Duodenal mucosa (tissue), 2 donors: ENCODE results near the gene ATOSB.
A peak's percentile ranks its signal among the peaks of the same experiment; 100 is the strongest.
"Not testable (repeated sequence)": the region's sequence is repeated elsewhere in the genome, so short reads cannot be mapped to it uniquely, and the experiment has no call there.

ENCODE experiments used
- H3K27ac ChIP-seq: one replicate; pipeline ENCODE4 v1.7.0; 2013; ENCODE audit warnings: low read depth, low read length
- H3K27me3 ChIP-seq, 2 donors: one replicate each; pipeline ENCODE4 v1.7.0; 2013; ENCODE audit warnings: low read length in 2 of 2, control low read depth in 1 of 2; ENCODE audit not compliant: insufficient read depth in 2 of 2, control insufficient read depth in 1 of 2
- H3K36me3 ChIP-seq, 2 donors: one replicate each; pipeline ENCODE4 v1.7.0; 2013; ENCODE audit warnings: low read length in 2 of 2, control low read depth in 1 of 2; ENCODE audit not compliant: insufficient read depth in 2 of 2, control insufficient read depth in 1 of 2
- H3K4me1 ChIP-seq, 2 donors: one replicate each; pipeline ENCODE4 v1.7.0; 2013; ENCODE audit warnings: low read length in 2 of 2, control low read depth in 1 of 2; ENCODE audit not compliant: insufficient read depth in 2 of 2, control insufficient read depth in 1 of 2
- H3K4me3 ChIP-seq, 2 donors: one replicate each; pipeline ENCODE4 v1.7.0; 2013; ENCODE audit warnings: low read length in 2 of 2, low read depth in 1 of 2
- H3K9ac ChIP-seq, 2 donors: one replicate each; pipeline ENCODE4 v1.7.0; 2013; ENCODE audit warnings: low read length in 2 of 2, low read depth in 1 of 2
- H3K9me3 ChIP-seq, 2 donors: one replicate each; pipeline ENCODE4 v1.7.0; 2013; ENCODE audit warnings: low read length in 2 of 2, control low read depth in 1 of 2; ENCODE audit not compliant: control insufficient read depth in 1 of 2

ATOSB gene

GRCh38 chr9:35115680-35116538 is at the start of gene ATOSB:
TSS of gene ATOSB (minus strand) at chr9:35115862. CDS start at chr9:35108274, 7,588 bp downstream.
- peaks cover 37 to 39% of the 10 kb centered on the region in 2 donors for H3K4me1 ChIP-seq
- no peaks in the 10 kb centered on the region for H3K36me3 ChIP-seq
- H3K27me3 ChIP-seq = no peaks in the 10 kb centered on the region
- peak within 1 kb of the TSS; percentile 90 to 94 for H3K4me3 ChIP-seq
- H3K9me3 ChIP-seq = no peaks in the 10 kb centered on the region
- peak within 1 kb of the TSS; percentile 75 to 91 for H3K9ac ChIP-seq
- H3K27ac ChIP-seq = peak within 1 kb of the TSS; percentile 81

GRCh38 chr9:35164711-35165110 is 49.0 kb upstream of the ATOSB start:
- Histone ChIP-seq H3K27ac (no peak overlapping the region), H3K4me1 (peaks cover 10 to 15% of the 10 kb centered on the region in 2 donors), H3K4me3 (no peak overlapping the region), H3K27me3 (no peaks in the 10 kb centered on the region), H3K9ac (no peak overlapping the region), H3K9me3 (no peaks in the 10 kb centered on the region), H3K36me3 (peaks cover 0 to 2% of the 10 kb centered on the region in 2 donors)

- Histone ChIP-seq H3K27me3 (no peaks in the 10 kb centered on the region), H3K27ac (no peak overlapping the region), H3K4me3 (peak overlapping the region; percentile 80 to 84), H3K36me3 (no peaks in the 10 kb centered on the region), H3K4me1 (peaks cover 10 to 15% of the 10 kb centered on the region in 2 donors), H3K9ac (peak overlapping the region in 1 of 2 donors; percentile 77), H3K9me3 (no peaks in the 10 kb centered on the region)
These were observed 47.8 kb upstream of the ATOSB start for GRCh38 chr9:35163413-35163812.

GRCh38 chr9:35162605-35163315 is 47.1 kb upstream of the ATOSB start:
- Histone ChIP-seq H3K27ac (peak overlapping the region; percentile 96), H3K9ac (peak overlapping the region; percentile 77 to 90), H3K36me3 (no peaks in the 10 kb centered on the region), H3K4me3 (peak overlapping the region; percentile 80 to 84), H3K4me1 (peaks cover 10 to 15% of the 10 kb centered on the region in 2 donors), H3K27me3 (no peaks in the 10 kb centered on the region), H3K9me3 (no peaks in the 10 kb centered on the region)

GRCh38 chr9:35161713-35162604 is 46.3 kb upstream of the ATOSB start, which contains the start of gene UNC13B:
TSS of gene UNC13B (plus strand) at chr9:35162009. CDS start at chr9:35162284, 275 bp downstream.
- H3K36me3 ChIP-seq = no peaks in the 10 kb centered on the region
- H3K27ac ChIP-seq = peak within 1 kb of the TSS; percentile 96
- H3K4me3 ChIP-seq = peak within 1 kb of the TSS; percentile 80 to 84
- H3K9me3 ChIP-seq = no peaks in the 10 kb centered on the region
- peaks cover 10 to 15% of the 10 kb centered on the region in 2 donors for H3K4me1 ChIP-seq
- peak within 1 kb of the TSS; percentile 77 to 90 for H3K9ac ChIP-seq
- H3K27me3 ChIP-seq = no peaks in the 10 kb centered on the region

GRCh38 chr9:35158501-35159280 is 43.0 kb upstream of the ATOSB start:
- Histone ChIP-seq H3K9ac (no peak overlapping the region), H3K4me1 (peaks cover 10% of the 10 kb centered on the region in 2 donors), H3K27ac (no peak overlapping the region), H3K27me3 (no peaks in the 10 kb centered on the region), H3K4me3 (no peak overlapping the region), H3K9me3 (no peaks in the 10 kb centered on the region), H3K36me3 (no peaks in the 10 kb centered on the region)

- H3K36me3 ChIP-seq, H3K9ac ChIP-seq, H3K9me3 ChIP-seq, H3K4me3 ChIP-seq, H3K4me1 ChIP-seq, H3K27me3 ChIP-seq, H3K27ac ChIP-seq: not testable (repeated sequence)
These were observed 42.2 kb upstream of the ATOSB start for GRCh38 chr9:35157836-35158235.

- Histone ChIP-seq H3K36me3 (no peaks in the 10 kb centered on the region), H3K27me3 (no peaks in the 10 kb centered on the region), H3K9ac (no peak overlapping the region), H3K4me1 (no peaks in the 10 kb centered on the region), H3K4me3 (no peak overlapping the region), H3K27ac (no peak overlapping the region), H3K9me3 (no peaks in the 10 kb centered on the region)
These were observed 41.1 kb upstream of the ATOSB start for GRCh38 chr9:35156781-35157180.

GRCh38 chr9:35152926-35153325 is 37.3 kb upstream of the ATOSB start:
- Histone ChIP-seq H3K9ac (no peak overlapping the region), H3K36me3 (no peaks in the 10 kb centered on the region), H3K27me3 (no peaks in the 10 kb centered on the region), H3K9me3 (peaks cover 7 to 18% of the 10 kb centered on the region in 2 donors), H3K4me1 (no peaks in the 10 kb centered on the region), H3K27ac (no peak overlapping the region), H3K4me3 (no peak overlapping the region)
